A549 (cell line): ENCODE data around the gene PIGU. TPM values are rescaled to one million over a fixed set of nuclear protein-coding genes. Genes with fewer than 3 reads are reported as not detected.

Source experiments
- ATAC-seq, 2 experiments: fragments of 200-7000 bp in 1 of 2; fragments of >200 bp in 1 of 2; cut with Nextera tagmentation in 1 of 2; cut with Tn5 transposase in 1 of 2; 3 replicates each; pipeline versions ENCODE4 v1.8.0 to v1.9.1; 2018 to 2020; ENCODE audit warnings: mild to moderate bottlenecking in 1 of 2, moderate library complexity in 1 of 2
- CTCF ChIA-PET: fragments of 300-600 bp; sonication (Branson Sonifier 250); formaldehyde crosslinking; extraction: SDS; loops from one replicate; lab custom pipeline; 2021; ENCODE audit warnings: antibody characterized with exemption, inconsistent platforms; lab: Yijun Ruan, JAX
- POLR2A ChIA-PET: fragments of 350-600 bp; formaldehyde crosslinking; extraction: SDS; loops from one replicate; lab custom pipeline; 2021; ENCODE audit warnings: antibody characterized with exemption, inconsistent platforms; lab: Yijun Ruan, JAX
- DNase-seq, 2 experiments: peaks; one replicate each; pipeline versions ENCODE4 v3.0.0 to v3.0.0-alpha.2; 2011 to 2016; ENCODE audit warnings: low read depth in 1 of 2, low spot score in 1 of 2
- FAIRE-seq: peaks from 2 replicates; lab custom pipeline; 2011; peaks lifted over from hg19 to GRCh38; lab: Jason Lieb, UNC
- H3K27ac ChIP-seq, 2 experiments: fragments of >200 bp; sonication (Bioruptor Twin); formaldehyde crosslinking; 3 replicates each; pipeline ENCODE4 v1.5.1; 2016 to 2017
- H3K4me1 ChIP-seq: fragments of >200 bp; sonication (Bioruptor Twin); formaldehyde crosslinking; 3 replicates; pipeline ENCODE4 v1.6.1; 2016
- H3K4me2 ChIP-seq: fragments of >200 bp; sonication (Bioruptor Twin); formaldehyde crosslinking; 3 replicates; pipeline ENCODE4 v1.6.1; 2016
- H3K4me3 ChIP-seq: fragments of >200 bp; sonication (Bioruptor Twin); formaldehyde crosslinking; 3 replicates; pipeline ENCODE4 v1.5.1; 2016
- H3K9me3 ChIP-seq: fragments of >200 bp; sonication (Bioruptor Twin); formaldehyde crosslinking; 3 replicates; pipeline ENCODE4 v1.6.1; 2016
- BHLHE40 ChIP-seq: IDR thresholded peaks from 2 replicates; pipeline ENCODE4 v1.6.1; 2012; ENCODE audit warnings: low read depth, low read length, inconsistent platforms
- EHF ChIP-seq: fragments of 250-450 bp; sonication (Bioruptor Pico); IDR thresholded peaks from 2 replicates; pipeline ENCODE4 v1.5.0; 2020; ENCODE audit warnings: mild to moderate bottlenecking
- ESRRA ChIP-seq: fragments of 150-350 bp; IDR thresholded peaks from 2 replicates; pipeline ENCODE4 v1.6.1; 2014; ENCODE audit warnings: mild to moderate bottlenecking, low read length, borderline replicate concordance
- FOSB ChIP-seq: fragments of 250-450 bp; sonication (Bioruptor Pico); IDR thresholded peaks from 2 replicates; pipeline ENCODE4 v1.5.0; 2020; ENCODE audit warnings: mild to moderate bottlenecking, moderate library complexity
- FOSL2 ChIP-seq, 2 experiments: fragments of 450-650 bp in 1 of 2; fragments of >200 bp in 1 of 2; sonication (Bioruptor Twin) in 1 of 2; formaldehyde crosslinking; IDR thresholded peaks; 2 replicates each; pipeline versions ENCODE4 v1.5.0 to v1.6.1; 2016 to 2020; ENCODE audit warnings: mild to moderate bottlenecking in 1 of 2, moderate library complexity in 1 of 2
- FOXS1 ChIP-seq: fragments of 250-450 bp; sonication (Bioruptor Pico); IDR thresholded peaks from 2 replicates; pipeline ENCODE4 v1.5.0; 2020; ENCODE audit warnings: mild to moderate bottlenecking, moderate library complexity
- GATA3 ChIP-seq: IDR thresholded peaks from 2 replicates; pipeline ENCODE4 v1.6.1; 2012; ENCODE audit warnings: borderline replicate concordance
- HOXA7 ChIP-seq: fragments of 250-450 bp; sonication (Bioruptor Pico); IDR thresholded peaks from 2 replicates; pipeline ENCODE4 v1.5.0; 2020; ENCODE audit warnings: mild to moderate bottlenecking, moderate library complexity
- JUNB ChIP-seq: fragments of >200 bp; sonication (Bioruptor Twin); formaldehyde crosslinking; IDR thresholded peaks from 2 replicates; pipeline ENCODE4 v1.6.1; 2016
- KDM5A ChIP-seq: fragments of 200-600 bp; sonication (generic); IDR thresholded peaks from 2 replicates; pipeline ENCODE4 v1.6.1; 2016; ENCODE audit warnings: antibody characterized with exemption, mild to moderate bottlenecking
- NR3C1 ChIP-seq: fragments of >200 bp; sonication (Bioruptor Twin); formaldehyde crosslinking; IDR thresholded peaks from 3 replicates; pipeline ENCODE4 v1.6.1; 2017
- PHF8 ChIP-seq: fragments of 200-600 bp; sonication (generic); IDR thresholded peaks from 2 replicates; pipeline ENCODE4 v1.6.1; 2016; ENCODE audit warnings: low read depth, mild to moderate bottlenecking, antibody characterized with exemption, moderate library complexity, borderline replicate concordance
- POLR2AphosphoS2 ChIP-seq: conservative IDR thresholded peaks from 2 replicates; pipeline ENCODE4 v1.6.1; 2012; ENCODE audit warnings: low read length, improper control_type of control experiment, inconsistent platforms
- RAD21 ChIP-seq, 2 experiments: fragments of >200 bp in 1 of 2; sonication (Bioruptor Twin) in 1 of 2; formaldehyde crosslinking in 1 of 2; IDR thresholded peaks in 1 of 2; conservative IDR thresholded peaks in 1 of 2; 2 replicates in 1 of 2; 3 replicates in 1 of 2; pipeline ENCODE4 v1.6.1; 2012 to 2018; ENCODE audit warnings: inconsistent platforms in 1 of 2
- RCOR1 ChIP-seq: fragments of 150-350 bp; IDR thresholded peaks from 2 replicates; pipeline ENCODE4 v1.6.1; 2014; ENCODE audit warnings: antibody characterized with exemption, low read length, low read depth
- SMC3 ChIP-seq: fragments of >200 bp; sonication (Bioruptor Twin); formaldehyde crosslinking; IDR thresholded peaks from 3 replicates; pipeline ENCODE4 v1.6.1; 2018; ENCODE audit warnings: inconsistent platforms
- SREBF2 ChIP-seq: fragments of 450-650 bp; IDR thresholded peaks from 2 replicates; pipeline ENCODE4 v1.6.1; 2014; ENCODE audit warnings: mild to moderate bottlenecking, moderate library complexity
- WGBS: methylation state at CpG from one replicate; pipeline ENCODE4 v1.1.6; 2017; ENCODE audit errors: missing lambda C conversion rate; 5-methylcytosine and 5-hydroxymethylcytosine counted together
- polyA plus RNA-seq, 4 experiments: library from polyadenylated mRNA; depleted of rRNA in 3 of 4; stranded (reverse); fragments of >200 nt; fragmentation: RNase III in 1 of 4; extraction: RNeasy Plus Mini Kit Qiagen cat#74134 plus additional on column Dnase treatment in 1 of 4; gene quantifications; 2 replicates in 3 of 4; 3 replicates in 1 of 4; pipeline ENCODE4 v1.2.3, GENCODE V29; 2011 to 2017
- TF ChIP-seq, protein P1 (sequence below): fragments of >200 bp; sonication (Bioruptor Twin); formaldehyde crosslinking; IDR thresholded peaks from 3 replicates; pipeline ENCODE4 v1.5.1; 2016
- TF ChIP-seq, protein P2 (sequence below): IDR thresholded peaks from 2 replicates; pipeline ENCODE4 v1.6.1; 2012
- TF ChIP-seq, protein P3 (sequence below): fragments of 200-600 bp; sonication (generic); IDR thresholded peaks from 2 replicates; pipeline ENCODE4 v1.6.1; 2016; ENCODE audit warnings: antibody characterized with exemption, mild to moderate bottlenecking, moderate library complexity

The PIGU gene
- polyA plus RNA-seq, 2 of the 4 experiments (the other 2 are of a cell fraction) = 27.8 to 103 TPM

DNA sequence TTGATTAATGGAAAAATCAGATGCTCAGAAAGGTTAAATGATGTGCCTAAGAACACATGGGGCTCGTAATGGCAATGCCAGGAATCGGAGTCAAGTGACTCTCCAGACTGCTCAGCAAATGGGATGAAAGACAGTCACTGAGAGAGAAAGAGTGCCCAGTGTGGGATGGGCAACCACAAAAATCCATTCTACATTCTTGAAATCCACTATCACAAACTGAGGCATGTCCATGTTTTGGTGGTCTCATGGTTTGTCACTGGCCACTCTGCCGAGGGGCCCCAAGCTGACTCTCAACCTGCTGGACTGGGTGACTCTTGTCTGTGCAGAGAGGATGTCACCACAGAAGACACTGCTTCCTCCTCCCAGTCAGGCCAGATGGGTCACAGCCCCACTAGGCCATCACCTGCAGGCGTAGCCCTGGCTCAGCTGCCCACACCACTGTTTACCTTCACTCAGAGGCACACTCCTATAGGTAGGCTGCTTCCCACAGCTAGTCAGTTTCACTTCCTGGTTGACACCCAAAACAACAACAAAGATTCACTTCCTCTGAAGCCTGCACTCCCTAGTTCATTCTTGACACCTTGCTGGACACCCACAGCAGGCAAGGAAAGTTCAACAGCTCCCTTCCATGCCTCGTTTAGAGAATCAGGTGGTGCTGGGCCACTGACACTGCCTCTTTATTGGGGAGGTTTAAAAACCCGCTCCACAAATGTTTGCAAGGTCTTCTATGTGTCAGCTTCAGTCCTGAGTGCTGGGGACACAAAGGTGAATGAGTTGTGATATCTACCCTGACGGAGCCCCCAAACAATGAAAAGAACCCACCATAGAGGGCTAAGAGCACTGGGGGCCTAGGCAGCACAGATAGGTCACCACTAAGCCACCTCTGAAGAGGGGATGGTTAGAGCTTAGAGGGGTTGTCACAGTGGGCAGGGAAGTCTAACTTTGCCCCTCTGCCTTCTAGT is 96.6 kb downstream of the PIGU start (continued):
- no peak for TF ChIP-seq POLR2AphosphoS2

DNA sequence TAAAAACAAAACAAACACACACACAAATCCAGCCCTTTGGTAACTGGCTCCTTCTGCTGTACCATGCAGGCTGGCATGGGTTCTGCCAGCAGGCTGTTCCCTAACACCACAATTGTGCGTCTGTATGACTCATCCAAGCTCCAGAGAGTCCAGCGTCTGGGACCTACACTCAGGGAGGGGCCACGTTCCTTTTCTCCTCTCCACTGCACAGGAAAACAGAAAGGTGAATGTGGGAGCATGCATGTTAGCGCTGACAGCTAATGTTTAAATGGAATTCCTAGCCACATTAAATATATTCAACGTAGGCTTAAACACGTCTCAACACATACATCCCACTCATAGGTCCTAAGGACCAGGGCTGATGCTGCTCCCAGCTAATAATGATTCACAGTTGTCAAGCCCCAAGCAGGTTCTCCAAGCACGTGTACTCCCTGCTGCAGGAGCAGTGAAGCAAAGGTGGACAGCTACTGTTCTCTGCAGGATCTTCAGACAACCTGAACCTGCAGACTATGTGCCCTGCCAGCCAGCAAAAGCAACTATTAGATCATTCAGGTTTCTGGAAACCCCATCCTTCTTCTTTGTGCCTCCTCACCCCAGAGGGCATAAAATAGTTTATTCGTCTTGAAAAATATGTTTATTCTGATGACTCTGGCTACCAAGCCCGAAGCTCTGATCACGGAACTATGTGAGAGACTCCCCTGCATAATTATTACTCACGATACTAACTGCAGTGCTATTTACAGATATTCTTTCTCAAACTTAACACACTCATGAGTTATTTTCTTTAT is 97.5 kb downstream of the PIGU start:
- POLR2A ChIA-PET = interaction anchor here (1.1 to 1.2 kb wide), 2 partner anchors 21 to 126 kb away, joined by 3 read pairs; partner anchors contain the start of gene MAP1LC3A
- DNase-seq = peak in 1 of 2 experiments; percentile 69
- WGBS = 53% methylated on average over 11 of the region's 11 CpGs
- Histone ChIP-seq H3K27ac (no peak overlapping the region), H3K4me3 (no peak overlapping the region), H3K4me1 (peaks cover 15% of the 10 kb centered on the region; the same call in 2 of the 3 replicates), H3K4me2 (no peak overlapping the region), H3K9me3 (no peaks in the 10 kb centered on the region)
- ATAC-seq = peak; percentile 91 to 96
- CTCF ChIA-PET = interaction anchor here (0.6 to 7.7 kb wide), 35 partner anchors 10 to 617 kb away, joined by 3 to 108 read pairs (median 4); partner anchors contain the start of gene TP53INP2
- no peak for FAIRE-seq
- TF ChIP-seq SMC3 = peak; percentile 92
- TF ChIP-seq JUNB = 0 out of 2 replicates have a peak, but pooled peaks have one; percentile 31
- TF ChIP-seq, protein P1, sequence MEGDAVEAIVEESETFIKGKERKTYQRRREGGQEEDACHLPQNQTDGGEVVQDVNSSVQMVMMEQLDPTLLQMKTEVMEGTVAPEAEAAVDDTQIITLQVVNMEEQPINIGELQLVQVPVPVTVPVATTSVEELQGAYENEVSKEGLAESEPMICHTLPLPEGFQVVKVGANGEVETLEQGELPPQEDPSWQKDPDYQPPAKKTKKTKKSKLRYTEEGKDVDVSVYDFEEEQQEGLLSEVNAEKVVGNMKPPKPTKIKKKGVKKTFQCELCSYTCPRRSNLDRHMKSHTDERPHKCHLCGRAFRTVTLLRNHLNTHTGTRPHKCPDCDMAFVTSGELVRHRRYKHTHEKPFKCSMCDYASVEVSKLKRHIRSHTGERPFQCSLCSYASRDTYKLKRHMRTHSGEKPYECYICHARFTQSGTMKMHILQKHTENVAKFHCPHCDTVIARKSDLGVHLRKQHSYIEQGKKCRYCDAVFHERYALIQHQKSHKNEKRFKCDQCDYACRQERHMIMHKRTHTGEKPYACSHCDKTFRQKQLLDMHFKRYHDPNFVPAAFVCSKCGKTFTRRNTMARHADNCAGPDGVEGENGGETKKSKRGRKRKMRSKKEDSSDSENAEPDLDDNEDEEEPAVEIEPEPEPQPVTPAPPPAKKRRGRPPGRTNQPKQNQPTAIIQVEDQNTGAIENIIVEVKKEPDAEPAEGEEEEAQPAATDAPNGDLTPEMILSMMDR = peak; percentile 82
- TF ChIP-seq GATA3 = no peak
- peak; percentile 84 for TF ChIP-seq FOSL2 (IDR thresholded peaks at IDR 0.05)
- TF ChIP-seq FOSL2 (CRISPR knock-in tag; IDR thresholded peaks at IDR 0.05) = peak; percentile 97
- no peak for TF ChIP-seq BHLHE40
- no peak for TF ChIP-seq KDM5A
- TF ChIP-seq FOXS1 (CRISPR knock-in tag) = no peak
- peak; percentile 93 to 94 for TF ChIP-seq RAD21 (conservative IDR thresholded peaks at IDR 0.05 in 1 of 2, IDR thresholded peaks at IDR 0.05 in 1 of 2)
- TF ChIP-seq SREBF2 = no peak

DNA sequence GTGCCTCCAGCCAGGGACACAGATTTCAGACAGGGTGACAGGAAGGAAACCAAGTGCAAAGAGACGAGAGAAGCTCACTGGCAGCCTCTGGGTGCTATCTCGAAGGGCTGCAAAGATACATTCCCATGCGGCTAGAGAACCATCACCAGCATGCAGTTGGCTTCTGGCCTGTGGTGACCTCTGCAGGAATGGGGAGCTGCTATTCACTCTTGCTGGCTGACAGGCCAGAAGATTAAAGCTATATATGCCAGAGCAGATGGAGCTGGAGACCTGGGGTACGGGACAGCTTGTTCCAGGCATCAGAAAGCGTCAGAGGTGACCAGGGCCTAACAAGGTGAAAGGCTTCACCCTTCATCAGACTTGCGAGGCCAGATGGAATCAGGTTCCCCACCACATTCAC is 98.4 kb downstream of the PIGU start:
- no peak overlapping the region for H3K27ac ChIP-seq
- no peak for FAIRE-seq
- POLR2A ChIA-PET = interaction anchor here (0.5 to 1.2 kb wide), 3 partner anchors 20 to 138 kb away, joined by 3 read pairs; partner anchors contain the start of gene MAP1LC3A
- 91% methylated on average over 6 of the region's 6 CpGs for WGBS
- H3K4me2 ChIP-seq = no peak overlapping the region
- no peak overlapping the region for H3K4me3 ChIP-seq
- TF ChIP-seq EHF (CRISPR knock-in tag) (no peak), PHF8 (no peak), HOXA7 (no peak), NR3C1 (no peak), FOSB (CRISPR knock-in tag) (no peak), FOXS1 (CRISPR knock-in tag) (no peak), RCOR1 (no peak), JUNB (no peak), ESRRA (no peak), POLR2AphosphoS2 (no peak)
- TF ChIP-seq, protein P2, sequence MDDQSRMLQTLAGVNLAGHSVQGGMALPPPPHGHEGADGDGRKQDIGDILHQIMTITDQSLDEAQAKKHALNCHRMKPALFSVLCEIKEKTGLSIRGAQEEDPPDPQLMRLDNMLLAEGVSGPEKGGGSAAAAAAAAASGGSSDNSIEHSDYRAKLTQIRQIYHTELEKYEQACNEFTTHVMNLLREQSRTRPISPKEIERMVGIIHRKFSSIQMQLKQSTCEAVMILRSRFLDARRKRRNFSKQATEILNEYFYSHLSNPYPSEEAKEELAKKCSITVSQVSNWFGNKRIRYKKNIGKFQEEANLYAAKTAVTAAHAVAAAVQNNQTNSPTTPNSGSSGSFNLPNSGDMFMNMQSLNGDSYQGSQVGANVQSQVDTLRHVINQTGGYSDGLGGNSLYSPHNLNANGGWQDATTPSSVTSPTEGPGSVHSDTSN = no peak
- TF ChIP-seq, protein P1 = no peak
- TF ChIP-seq, protein P3, sequence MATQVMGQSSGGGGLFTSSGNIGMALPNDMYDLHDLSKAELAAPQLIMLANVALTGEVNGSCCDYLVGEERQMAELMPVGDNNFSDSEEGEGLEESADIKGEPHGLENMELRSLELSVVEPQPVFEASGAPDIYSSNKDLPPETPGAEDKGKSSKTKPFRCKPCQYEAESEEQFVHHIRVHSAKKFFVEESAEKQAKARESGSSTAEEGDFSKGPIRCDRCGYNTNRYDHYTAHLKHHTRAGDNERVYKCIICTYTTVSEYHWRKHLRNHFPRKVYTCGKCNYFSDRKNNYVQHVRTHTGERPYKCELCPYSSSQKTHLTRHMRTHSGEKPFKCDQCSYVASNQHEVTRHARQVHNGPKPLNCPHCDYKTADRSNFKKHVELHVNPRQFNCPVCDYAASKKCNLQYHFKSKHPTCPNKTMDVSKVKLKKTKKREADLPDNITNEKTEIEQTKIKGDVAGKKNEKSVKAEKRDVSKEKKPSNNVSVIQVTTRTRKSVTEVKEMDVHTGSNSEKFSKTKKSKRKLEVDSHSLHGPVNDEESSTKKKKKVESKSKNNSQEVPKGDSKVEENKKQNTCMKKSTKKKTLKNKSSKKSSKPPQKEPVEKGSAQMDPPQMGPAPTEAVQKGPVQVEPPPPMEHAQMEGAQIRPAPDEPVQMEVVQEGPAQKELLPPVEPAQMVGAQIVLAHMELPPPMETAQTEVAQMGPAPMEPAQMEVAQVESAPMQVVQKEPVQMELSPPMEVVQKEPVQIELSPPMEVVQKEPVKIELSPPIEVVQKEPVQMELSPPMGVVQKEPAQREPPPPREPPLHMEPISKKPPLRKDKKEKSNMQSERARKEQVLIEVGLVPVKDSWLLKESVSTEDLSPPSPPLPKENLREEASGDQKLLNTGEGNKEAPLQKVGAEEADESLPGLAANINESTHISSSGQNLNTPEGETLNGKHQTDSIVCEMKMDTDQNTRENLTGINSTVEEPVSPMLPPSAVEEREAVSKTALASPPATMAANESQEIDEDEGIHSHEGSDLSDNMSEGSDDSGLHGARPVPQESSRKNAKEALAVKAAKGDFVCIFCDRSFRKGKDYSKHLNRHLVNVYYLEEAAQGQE = no peak
- no peak for ATAC-seq
- no peak for DNase-seq
- CTCF ChIA-PET = interaction anchor here (0.6 to 7.7 kb wide), 22 partner anchors 8 to 388 kb away, joined by 3 to 108 read pairs (median 4); partner anchors contain the start of gene TP53INP2
- H3K9me3 ChIP-seq = no peaks in the 10 kb centered on the region
- peaks cover 14% of the 10 kb centered on the region; the same call in 2 of the 3 replicates for H3K4me1 ChIP-seq
